NCI-H2171 treated with DMSO at 0.1 percent for 48 hours (cell line): ENCODE measurements around the gene TRABD2B.

Experiments used
- DNase-seq: peaks from one replicate; lab custom pipeline; 2025; lab: John Stamatoyannopoulos, UW

TRABD2B gene

DNA sequence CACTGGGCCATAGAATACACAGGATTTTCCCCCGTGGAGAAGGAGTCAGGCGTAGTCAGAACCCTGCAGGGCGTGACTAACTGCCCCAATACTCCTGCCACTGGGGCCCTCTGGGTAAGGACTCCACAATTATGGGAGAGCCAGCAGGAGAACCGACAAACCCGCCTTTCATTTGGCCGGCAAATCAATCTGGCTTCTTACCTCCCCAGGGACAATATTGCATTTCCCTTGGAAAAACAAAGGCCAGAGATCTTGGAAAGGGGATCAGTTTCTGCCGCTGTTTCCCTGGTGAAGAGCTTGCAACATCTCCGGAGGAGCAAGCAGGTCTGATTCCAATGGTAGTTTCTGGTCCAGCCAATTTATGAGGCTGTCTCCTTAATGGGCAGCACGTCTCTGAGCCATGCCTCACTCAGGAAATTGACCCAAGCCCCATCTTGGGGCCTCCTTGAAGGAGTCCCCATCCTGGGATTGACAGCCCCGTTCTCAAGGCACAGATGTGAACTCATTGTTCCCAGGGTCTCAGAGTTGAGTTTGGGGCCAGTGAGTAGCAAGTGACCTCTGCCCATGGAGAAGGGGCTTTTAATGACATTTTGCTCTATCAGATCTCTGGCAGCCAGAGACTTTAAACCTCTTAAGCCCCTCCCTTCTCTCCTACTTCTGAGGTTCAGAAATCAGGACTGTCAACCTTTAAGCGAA lies 4.3 kb downstream of the TRABD2B start:
- DNase-seq = peak; percentile 42

DNA sequence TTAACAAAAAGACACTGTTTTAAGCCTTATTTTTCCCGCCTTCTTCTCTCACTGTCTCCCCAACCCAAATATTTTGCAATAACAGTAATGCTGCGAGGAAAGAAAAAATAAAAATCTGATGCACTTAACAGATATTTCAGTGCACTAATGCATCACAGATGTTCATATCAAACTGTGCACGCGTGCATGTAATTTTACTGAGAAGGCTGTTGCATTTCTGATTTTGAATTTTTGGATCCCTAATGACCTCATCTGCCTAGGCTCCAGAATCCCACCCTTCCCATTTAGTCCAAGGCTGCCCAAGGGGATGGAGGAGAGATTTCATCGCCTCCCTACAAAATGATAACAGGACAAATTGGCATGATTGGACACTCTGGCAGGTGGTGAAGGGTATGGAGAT lies 5.5 kb downstream of the TRABD2B start:
- no peak for DNase-seq

DNA sequence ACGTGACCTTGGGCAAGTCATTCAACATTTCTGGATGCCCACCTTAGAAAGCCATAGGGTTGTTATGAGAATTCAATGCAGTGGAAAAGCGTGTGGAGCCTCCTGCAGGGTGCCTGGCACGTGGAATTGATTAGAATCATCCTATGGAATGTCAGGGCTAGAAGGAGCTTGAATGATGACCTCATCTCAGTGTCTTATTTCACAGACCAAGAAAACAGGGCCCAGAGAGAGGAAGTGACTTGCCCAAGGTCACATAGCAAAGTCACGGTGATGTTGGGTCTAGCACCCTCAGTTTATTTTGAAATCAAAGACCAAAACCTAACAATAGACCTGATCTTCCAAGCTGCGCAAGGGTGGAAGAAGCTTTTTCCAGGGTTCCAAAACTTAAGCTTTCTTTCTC lies 6.0 kb downstream of the TRABD2B start:
- DNase-seq = peak; percentile 15

DNA sequence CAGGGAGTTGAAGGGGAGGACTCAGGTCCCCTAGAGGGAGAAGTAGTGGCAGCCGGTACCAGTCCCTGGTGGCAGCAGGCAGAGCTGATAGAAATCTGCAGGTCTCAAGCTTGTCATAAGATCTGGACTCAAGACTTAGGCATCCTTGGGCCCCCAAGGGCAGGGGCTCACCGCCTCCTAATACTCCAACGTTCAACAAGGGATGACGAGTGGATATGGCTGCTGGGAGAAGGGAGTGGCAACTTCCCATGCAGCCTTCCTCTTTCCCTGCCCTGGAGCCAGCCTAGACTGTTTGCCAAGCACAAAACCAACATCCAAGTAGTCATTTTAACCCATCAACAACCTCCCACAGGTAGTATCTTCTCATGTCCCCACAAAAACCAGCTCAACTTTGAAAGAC lies 6.9 kb downstream of the TRABD2B start:
- DNase-seq = no peak

DNA sequence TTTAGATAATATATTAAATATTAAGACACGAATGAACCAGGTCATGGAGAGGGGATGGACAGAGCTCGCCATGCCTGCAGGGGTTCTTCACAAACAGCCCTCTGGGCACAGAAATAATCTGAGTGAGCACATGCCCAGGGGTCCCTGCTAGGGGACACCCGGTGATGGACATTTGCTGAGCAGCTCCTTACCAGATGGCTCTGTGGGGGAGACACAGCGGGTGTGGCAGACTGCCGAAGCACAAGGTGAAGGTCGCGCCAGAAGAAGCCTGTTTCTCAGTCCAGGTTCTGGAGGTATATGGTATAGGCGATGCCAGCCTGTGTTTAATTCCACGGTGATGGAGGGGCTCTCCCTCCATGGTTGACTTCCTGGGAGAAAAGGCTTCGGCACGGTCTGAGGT lies 9.6 kb downstream of the TRABD2B start:
- DNase-seq = no peak

DNA sequence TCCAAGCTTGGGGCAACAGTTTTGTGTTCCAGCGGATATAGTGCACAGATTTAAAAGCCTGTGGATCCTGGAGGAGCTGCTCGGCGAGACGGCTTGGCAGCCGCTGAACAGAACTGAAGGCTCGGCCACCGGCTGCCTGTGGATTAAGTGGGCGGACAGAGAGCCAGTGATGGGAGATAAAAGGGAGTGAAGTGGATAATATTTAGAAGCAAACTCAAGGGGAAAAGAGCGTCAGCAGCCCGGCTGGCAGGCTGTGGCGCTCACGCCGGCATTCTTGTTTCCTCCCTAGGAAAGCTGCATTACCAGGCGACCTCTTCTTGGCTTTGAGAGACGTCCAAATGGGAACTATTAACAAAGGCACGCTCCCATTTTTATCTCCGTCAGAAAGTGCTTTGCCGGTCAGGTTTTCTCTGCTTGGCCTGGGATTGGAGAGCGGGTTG lies 10.4 kb downstream of the TRABD2B start:
- DNase-seq = no peak

DNA sequence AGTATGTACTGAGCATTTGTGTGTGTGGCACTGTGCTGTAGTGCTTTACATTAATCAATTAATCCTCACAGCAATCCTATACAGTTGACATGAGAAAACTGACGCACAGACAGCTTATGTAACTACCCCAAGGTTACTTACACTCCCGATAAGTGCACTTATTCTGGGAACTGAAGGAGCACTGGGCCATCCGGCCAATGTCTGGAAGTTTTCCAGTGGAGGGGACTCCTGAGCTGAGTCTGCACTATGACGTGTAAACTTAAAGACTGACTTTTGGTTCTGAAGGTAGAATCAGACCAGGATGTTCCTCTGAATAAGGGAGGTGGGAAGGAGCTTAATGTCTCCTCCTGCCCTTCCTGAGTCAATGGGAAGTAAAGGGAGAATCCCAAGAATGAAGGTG lies 12.2 kb downstream of the TRABD2B start:
- DNase-seq = no peak

DNA sequence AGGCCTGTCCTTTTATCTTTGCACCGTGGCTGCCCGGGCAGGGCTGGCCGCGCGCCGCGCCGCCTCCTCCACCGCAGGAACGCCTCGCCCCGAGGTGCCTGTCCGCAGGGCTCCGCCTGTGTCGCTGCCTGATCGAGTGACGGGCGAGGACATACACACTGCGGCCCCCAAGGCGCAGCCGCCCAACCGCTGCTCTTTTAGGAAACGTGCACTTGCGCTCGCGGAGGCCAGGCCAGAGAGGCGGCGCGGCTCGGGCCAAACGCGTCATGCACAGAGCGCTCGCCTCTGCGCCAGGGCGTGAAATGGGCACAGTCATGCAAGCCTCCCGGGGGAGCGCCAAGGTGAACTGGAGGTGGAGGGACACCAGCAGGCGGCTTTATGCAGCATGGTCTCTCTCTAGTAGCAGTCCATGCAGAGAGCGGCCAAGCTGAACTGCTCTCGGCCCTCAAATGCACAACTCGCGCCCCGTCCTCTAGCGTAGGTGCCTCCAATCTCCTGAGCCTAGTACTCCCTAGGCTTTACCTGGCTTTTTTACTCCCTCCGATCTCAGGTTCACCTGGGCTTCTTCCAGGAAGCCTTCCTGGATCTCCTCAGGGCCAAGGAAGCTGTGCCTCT lies 12.9 kb downstream of the TRABD2B start:
- no peak for DNase-seq

DNA sequence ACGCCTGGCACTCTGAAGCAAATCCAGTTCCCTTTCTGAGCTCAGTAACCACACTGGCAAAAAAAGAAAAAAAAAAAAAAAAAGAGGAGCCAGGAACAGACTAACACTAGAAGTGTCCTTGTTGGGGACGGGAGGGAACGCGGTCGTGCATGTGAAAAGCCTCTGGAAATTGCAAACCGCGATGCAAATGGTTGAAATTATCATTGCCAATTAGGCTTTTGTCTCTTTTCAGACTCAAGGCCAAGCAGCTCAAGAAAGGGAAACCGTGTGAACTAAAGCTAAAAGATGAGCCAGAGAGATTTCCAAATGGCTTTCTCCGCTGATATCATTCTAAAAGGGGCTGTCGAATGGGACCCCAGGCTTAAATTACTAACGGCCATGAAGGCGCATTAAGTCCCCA lies 13.5 kb downstream of the TRABD2B start:
- DNase-seq = no peak

DNA sequence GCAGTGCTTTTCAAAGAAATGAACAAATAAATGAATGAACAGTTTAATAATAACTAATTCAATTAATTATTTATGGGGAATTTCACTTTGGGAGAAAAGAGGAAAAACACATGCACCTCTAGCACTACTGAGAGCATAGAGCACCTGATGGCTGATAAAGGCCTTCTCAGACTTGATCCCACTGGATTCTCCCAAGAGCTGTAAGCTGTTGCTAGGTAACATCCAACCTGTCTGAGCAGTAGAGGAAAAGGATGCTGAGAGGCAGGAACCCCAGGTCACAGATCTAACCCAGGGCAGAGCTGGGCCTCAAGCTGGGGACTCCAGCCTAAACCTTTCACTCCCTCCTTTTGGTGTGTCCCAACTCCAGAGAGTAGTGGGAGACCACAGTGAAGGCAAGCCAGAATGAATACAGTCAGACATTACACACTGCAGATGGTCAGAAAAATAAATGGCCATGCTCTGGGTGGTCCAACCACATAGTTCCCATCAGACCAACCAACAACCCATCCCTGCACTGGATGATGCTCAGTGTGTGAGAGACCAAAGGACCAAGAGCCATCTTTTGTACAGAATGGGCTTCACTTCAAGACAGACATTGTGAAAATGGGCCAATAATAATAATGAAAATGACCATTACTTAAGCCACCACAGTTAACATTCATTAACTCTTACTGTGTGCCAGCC lies 15.4 kb downstream of the TRABD2B start:
- no peak for DNase-seq

DNA sequence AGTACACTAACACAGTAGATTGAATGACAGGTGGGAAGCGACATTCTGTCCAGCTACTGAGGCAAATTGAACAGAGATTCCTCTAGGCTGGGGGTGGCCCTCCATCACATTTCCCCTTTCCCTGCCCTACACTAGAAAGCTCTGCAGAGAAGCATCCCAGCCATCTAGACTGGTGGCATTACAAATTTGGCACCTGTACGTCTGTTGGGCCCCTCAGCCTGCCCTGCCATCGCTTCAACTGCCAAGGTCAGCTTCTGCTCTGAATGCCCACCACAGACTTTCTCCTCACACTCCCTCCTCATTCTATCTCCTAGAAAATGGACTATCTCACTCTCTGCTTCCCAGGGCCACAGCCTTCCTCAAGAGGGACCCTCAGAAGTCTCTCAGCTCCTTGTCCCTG lies 16.7 kb downstream of the TRABD2B start:
- DNase-seq = no peak

DNA sequence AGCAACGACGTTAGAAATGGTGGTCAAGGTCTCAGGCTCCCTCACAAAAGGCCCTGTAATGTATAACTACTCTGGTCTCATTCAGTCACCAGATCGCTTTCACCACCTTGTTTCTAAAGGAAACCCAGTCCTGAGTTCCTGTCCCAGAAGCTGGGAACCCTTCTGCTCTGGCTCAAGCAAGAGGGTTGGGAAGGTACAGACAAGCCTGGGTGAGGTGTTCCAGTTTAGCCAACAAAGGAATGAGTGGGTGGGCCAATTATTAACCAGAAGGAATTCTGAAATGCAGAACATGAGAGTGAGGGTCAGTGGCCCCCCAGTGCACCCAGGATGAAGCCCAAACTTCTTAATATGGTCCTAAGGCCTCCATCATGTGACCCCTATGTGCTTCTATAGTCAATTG lies 17.5 kb downstream of the TRABD2B start:
- DNase-seq = no peak

DNA sequence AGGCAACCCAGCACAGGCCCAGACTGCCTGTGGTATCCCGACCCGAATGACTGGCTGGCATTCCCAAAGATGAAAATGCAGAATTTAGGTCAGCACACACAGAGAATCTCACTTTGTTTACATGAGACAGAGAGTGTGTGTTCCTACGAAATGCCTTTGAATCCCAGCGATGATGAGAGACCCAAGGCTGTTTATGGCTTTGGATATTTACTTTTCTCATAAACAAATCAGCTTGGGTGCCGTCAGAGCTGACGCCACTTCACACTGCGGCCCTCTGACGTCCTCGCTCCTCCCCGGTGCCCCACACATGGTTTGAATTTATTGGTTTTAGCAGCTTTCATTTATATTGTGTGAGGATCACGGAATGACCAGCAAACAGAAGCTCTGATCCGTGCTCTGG lies 18.7 kb downstream of the TRABD2B start:
- DNase-seq = no peak

DNA sequence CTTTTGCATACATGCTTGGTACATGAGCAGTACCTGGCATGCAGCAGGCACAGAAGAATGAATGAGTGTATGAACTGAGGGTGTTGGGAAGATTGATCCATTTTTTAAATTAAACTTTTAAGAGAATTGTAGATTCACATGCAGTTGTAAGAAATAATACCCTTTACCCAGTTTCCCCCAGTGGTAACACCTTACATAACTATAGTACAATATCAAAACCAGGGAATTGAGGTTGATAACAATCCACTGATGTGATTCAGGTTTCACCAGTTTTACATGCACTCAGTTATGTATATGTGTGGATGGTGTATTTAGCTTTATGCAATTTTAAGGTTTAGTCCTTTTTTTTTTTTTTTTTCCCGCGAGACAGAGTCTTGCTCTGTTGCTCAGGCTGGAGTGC lies 20.5 kb downstream of the TRABD2B start:
- DNase-seq = no peak

DNA sequence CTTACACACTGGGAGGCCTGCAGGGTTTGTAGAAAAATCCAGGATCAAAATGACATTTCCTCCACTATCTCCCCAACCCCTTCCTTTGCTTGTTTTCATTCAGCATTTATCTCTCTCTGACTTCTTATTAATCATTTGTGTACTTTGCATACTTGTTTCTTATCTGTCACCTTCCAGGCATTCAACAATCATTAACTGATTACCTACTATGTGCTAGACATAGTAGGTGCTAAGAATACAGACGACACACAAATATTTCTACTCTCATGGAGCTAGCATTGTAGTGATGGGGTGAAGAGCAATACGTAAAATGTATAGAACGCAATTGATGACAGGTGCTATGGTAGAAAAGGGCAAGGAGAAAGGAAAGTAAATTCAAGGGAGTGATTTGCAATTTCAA lies 20.9 kb downstream of the TRABD2B start:
- no peak for DNase-seq

DNA sequence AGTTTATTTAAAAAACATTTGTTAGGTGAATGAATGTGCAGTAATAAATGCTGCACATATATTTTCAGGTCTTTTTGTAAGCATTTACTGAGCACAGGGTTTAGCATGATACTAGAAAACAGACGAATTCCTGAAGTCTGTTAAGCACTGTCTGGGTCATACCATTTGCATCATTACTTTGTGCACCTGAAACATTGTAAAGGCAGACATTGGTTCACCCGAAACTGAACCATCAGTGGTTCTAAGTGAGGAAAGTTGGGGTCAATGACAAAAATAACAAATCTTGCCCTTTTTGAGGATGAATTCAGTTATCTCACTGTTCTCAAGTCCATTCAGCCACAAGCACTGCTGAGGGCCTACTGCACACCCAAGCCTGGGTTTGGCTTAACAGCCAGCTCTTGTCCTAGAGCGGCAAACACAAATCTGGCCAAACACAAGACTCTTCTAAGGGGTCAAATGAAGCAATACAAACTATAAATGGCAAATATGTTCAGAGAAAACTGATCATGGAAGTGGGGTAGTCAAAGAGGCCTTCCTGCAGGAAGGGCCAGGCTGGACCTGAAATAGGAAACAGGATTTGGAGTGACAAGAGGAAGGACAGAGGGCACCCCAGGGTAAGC lies 21.8 kb downstream of the TRABD2B start:
- no peak for DNase-seq

DNA sequence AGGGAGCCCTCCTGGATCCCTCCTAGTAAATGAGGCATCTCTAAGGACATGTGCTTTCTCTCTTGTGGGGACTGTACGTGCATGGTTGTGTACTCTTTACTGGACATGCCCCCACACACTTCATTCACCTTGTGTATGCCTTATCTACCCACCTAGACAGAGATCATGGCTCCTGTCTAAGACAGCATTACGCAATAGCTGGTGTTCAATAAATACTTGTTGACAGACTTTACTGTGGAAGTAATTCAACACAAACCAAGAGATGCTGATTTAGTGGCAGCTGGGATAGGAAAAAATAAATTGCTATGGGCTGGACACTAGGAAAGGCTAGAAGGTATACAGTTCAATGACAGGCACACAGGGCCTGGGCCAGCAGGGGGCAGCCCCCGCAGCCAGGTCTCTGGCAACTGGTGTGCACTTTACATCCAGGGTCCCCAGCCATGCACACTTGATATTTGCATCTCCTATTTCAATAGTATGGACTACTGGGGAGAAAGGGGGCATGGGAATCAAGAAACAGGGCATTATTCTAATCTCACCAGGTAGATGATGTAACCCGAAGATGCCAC lies 24.2 kb downstream of the TRABD2B start:
- DNase-seq = no peak

DNA sequence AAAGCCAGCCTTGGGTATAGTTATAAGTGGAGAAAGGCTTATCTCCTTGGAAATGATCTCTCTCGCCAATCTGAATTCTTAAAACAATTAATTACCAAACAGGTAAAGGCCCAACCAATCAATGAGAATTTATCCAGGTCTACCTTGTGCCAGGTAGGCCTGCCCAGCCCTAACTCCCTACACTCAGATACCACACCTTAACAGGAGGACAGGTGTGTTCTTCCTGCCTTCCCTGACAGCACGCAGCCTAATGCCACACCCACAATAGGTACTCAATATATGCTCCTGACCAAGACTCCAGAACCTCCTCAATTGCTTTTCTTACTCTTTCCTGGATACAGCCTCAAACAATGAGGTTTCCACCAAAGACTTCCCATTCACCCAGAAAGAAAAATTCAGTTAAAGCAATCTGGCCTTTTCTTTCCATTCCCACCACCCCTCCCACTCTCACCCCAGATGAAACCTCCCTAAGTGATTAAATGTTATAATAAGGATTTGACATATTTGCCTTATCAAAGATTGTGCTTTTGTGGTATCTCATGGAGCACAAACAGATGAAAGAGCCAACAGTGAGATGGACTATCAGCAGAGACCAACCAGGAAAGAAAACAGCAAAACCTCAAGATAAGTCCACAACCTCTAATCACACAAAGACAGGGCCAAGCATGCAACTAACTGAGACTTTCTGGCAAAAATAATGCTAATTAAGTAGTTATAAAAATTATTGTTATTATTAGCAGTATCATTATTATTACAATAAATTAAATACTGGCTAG lies 25.6 kb downstream of the TRABD2B start:
- DNase-seq = no peak

DNA sequence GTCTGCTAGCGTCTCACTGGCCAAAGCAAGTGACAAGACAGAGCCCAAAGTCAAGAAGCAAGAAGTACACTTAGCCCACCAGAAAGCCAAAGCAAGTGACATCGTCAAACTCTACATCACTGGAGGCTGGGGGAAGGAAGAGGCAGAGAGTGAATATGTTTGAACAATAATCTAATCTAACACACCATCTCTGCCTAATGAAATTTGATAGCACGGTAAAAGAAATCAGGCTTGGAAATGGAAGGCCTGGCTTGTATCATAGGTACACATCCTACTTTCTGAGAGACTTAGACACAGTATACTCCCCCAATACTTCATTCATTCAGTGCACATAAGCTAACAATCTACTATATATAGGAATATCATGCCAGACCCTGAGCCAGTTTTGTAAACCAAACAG lies 26.3 kb downstream of the TRABD2B start:
- peak; percentile 12 for DNase-seq

DNA sequence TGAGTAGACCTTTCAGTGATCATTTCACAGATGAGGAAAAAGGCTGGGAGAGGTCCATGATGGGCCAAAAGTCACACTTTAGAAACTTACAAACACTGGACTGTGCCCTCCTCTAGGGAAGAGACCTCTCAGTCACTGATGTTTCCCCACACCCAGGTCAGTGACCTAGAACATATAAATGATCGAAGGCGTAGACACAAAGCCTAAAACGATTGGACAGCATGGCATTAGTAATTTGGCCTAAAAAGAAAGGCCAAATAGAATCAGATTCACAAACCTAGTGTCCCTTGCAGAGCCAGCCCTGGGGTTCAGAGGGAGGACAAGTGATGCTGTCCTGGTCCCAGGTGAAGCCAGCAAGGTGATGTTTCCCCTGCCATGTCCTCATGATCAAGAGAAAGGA lies 27.7 kb downstream of the TRABD2B start:
- DNase-seq = no peak

DNA sequence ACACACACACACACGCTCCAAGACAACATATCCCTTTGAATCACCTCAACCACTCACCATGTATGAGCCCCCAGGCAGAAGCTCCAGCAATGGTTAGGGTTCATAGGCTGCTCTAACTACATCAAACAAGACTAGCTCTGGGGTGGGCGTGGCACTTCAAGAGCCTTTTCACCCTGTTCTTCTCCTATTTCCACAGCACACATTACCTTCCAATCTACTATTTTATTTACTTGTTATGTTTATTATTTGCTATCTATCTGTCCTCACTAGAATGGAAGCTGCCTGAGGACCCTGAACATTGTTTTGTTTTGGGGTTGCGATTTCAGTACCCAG lies 28.7 kb downstream of the TRABD2B start:
- DNase-seq = no peak
